ENCODE data around the gene SPINK1. TPM values are rescaled to one million over a fixed set of nuclear protein-coding genes. Genes with fewer than 3 reads are reported as not detected.

Gene SPINK1
- total RNA-seq, 2 experiments from 2014 or later, result not detected

Other genes starting within 250 kb of the SPINK1 start
- under 1 TPM; 0.58 to 0.98 TPM for gene JAKMIP2, start 48.9 kb downstream of the SPINK1 start, total RNA-seq
- not detected for gene SCGB3A2, start 47.0 kb upstream of the SPINK1 start, total RNA-seq
- gene C5orf46, start 74.9 kb upstream of the SPINK1 start, total RNA-seq, result not detected
- gene SPINK5, start 232.3 kb upstream of the SPINK1 start, total RNA-seq, result not detected